GM18502 (cell line): ENCODE measurements around the gene TBC1D30.

Source experiments
- ATAC-seq: cut with Tn5 transposase; IDR thresholded peaks from one replicate; pipeline ENCODE4 v1.9.1; 2021; ENCODE audit warnings: mild to moderate bottlenecking; ENCODE audit not compliant: unreplicated experiment, poor library complexity

The TBC1D30 gene

GRCh38 chr12:64802180-64802775 lies 22.2 kb upstream of the TBC1D30 start:
- peak; percentile 54 for ATAC-seq

GRCh38 chr12:64806173-64806572 lies 18.3 kb upstream of the TBC1D30 start:
- no peak for ATAC-seq

GRCh38 chr12:64806593-64807460 lies 17.6 kb upstream of the TBC1D30 start:
- no peak for ATAC-seq

- peak; percentile 67 for ATAC-seq
Observed at GRCh38 chr12:64808110-64808509, 16.3 kb upstream of the TBC1D30 start.

GRCh38 chr12:64810831-64811230 lies 13.6 kb upstream of the TBC1D30 start:
- no peak for ATAC-seq

- ATAC-seq, result no peak
Observed at GRCh38 chr12:64813723-64814122, 10.7 kb upstream of the TBC1D30 start.

- ATAC-seq, result no peak
Observed at GRCh38 chr12:64814432-64814831, 10.0 kb upstream of the TBC1D30 start.

- no peak for ATAC-seq
Observed at GRCh38 chr12:64819816-64820402, 4.5 kb upstream of the TBC1D30 start.

- no peak for ATAC-seq
Observed at GRCh38 chr12:64820593-64820992, 3.9 kb upstream of the TBC1D30 start.

- ATAC-seq, result no peak
Observed at GRCh38 chr12:64821116-64821630, 3.3 kb upstream of the TBC1D30 start.

- ATAC-seq, result peak; percentile 22
Observed at GRCh38 chr12:64824130-64824499, 332 bp upstream of the TBC1D30 start.

- ATAC-seq, result no peak
Observed at GRCh38 chr12:64825143-64826021, 935 bp downstream of the TBC1D30 start.

GRCh38 chr12:64826234-64826633 lies 1.8 kb downstream of the TBC1D30 start:
- no peak for ATAC-seq

- no peak for ATAC-seq
Observed at GRCh38 chr12:64828713-64829112, 4.3 kb downstream of the TBC1D30 start.

- no peak for ATAC-seq
Observed at GRCh38 chr12:64833928-64834327, 9.5 kb downstream of the TBC1D30 start.

GRCh38 chr12:64835901-64836300 lies 11.5 kb downstream of the TBC1D30 start:
- ATAC-seq, result no peak

GRCh38 chr12:64836856-64837255 lies 12.4 kb downstream of the TBC1D30 start:
- ATAC-seq, result no peak

GRCh38 chr12:64837427-64837826 lies 13.0 kb downstream of the TBC1D30 start:
- no peak for ATAC-seq

GRCh38 chr12:64840119-64840518 lies 15.7 kb downstream of the TBC1D30 start:
- no peak for ATAC-seq

GRCh38 chr12:64840949-64841717 lies 16.7 kb downstream of the TBC1D30 start:
- ATAC-seq, result no peak
